Stimulated activated naive CD8-positive, alpha-beta T cell treated with anti-CD3 and anti-CD28 coated beads, Interleukin-15, Interleukin-2, amounts not matched to agents 100 ng/mL and 50 ng/mL, for 24 hours (primary cell): ENCODE data around the gene ZGPAT.

Source experiments
- H3K27ac Mint-ChIP-seq: one replicate; pipeline ENCODE4 v1.8.0; 2021; ENCODE audit warnings: mild to moderate bottlenecking, mixed read lengths
- H3K27me3 Mint-ChIP-seq: one replicate; pipeline ENCODE4 v1.8.0; 2021; ENCODE audit warnings: mixed read lengths
- H3K36me3 Mint-ChIP-seq: one replicate; pipeline ENCODE4 v1.8.0; 2021; ENCODE audit warnings: low read depth, mixed read lengths
- H3K4me1 Mint-ChIP-seq: one replicate; pipeline ENCODE4 v1.8.0; 2021; ENCODE audit warnings: low read depth, mixed read lengths
- H3K4me3 Mint-ChIP-seq: one replicate; pipeline ENCODE4 v1.8.0; 2021; ENCODE audit warnings: mild to moderate bottlenecking, mixed read lengths
- H3K9me3 Mint-ChIP-seq: one replicate; pipeline ENCODE4 v1.8.0; 2021; ENCODE audit warnings: mixed read lengths

Gene ZGPAT

DNA sequence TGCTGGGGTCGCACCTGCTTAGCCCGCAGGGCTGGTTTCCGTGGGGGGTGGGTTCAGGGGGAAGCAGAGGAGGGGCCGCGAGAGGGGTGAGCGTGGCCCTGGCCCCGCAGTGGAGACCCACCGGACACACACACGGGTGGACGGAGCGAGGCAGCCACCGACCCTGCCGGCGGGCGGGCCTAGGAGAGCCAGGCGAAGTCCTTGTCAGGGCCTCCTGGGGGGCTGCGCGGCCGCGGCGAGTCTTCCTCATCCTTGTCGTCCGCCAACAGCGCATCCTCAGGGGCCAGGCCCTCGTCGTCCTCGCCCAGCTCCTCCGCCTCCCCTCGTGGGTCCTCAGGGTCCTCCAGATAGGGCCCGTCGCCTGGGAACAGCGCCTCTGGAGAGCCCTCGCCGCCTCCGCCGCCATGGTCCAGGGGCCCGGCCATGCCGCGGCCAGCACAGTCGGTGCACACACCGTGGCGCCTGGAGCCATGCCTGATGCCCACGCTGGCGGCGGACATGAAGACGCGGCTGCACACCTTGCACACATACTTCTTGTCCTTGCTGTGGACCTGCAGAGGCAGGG lies 39.0 kb downstream of the ZGPAT start:
- Mint-ChIP-seq H3K9me3 (no peaks in the 10 kb centered on the region), H3K27ac (no peak overlapping the region), H3K4me3 (no peak overlapping the region), H3K27me3 (no peaks in the 10 kb centered on the region), H3K4me1 (peaks cover 8% of the 10 kb centered on the region), H3K36me3 (no peaks in the 10 kb centered on the region)

DNA sequence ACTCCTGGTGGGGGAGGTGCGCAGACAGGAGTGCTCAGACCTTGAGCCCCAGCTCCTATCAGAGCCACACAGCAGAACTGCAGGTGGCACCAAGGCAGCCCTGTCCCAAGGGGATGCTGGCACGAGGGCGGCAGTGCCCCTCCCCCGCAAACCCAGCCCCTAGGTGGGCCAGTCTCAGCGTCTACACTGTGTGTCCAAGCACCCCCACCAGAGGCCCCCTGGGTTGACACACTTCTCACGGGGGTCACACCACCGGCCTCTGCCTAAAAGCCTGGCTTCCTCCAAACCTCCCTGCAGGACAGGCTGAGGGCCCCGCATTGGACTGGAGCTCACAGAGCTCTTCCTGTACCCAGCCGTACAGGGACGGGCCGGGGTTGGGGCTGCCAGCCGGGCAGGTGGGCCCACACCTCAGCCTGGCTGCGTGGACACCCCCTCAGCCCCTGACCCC lies 39.8 kb downstream of the ZGPAT start:
- H3K27me3 Mint-ChIP-seq: no peaks in the 10 kb centered on the region
- H3K4me3 Mint-ChIP-seq: no peak overlapping the region
- H3K36me3 Mint-ChIP-seq: no peaks in the 10 kb centered on the region
- H3K27ac Mint-ChIP-seq: no peak overlapping the region
- H3K4me1 Mint-ChIP-seq: peaks cover 8% of the 10 kb centered on the region
- no peaks in the 10 kb centered on the region for H3K9me3 Mint-ChIP-seq

DNA sequence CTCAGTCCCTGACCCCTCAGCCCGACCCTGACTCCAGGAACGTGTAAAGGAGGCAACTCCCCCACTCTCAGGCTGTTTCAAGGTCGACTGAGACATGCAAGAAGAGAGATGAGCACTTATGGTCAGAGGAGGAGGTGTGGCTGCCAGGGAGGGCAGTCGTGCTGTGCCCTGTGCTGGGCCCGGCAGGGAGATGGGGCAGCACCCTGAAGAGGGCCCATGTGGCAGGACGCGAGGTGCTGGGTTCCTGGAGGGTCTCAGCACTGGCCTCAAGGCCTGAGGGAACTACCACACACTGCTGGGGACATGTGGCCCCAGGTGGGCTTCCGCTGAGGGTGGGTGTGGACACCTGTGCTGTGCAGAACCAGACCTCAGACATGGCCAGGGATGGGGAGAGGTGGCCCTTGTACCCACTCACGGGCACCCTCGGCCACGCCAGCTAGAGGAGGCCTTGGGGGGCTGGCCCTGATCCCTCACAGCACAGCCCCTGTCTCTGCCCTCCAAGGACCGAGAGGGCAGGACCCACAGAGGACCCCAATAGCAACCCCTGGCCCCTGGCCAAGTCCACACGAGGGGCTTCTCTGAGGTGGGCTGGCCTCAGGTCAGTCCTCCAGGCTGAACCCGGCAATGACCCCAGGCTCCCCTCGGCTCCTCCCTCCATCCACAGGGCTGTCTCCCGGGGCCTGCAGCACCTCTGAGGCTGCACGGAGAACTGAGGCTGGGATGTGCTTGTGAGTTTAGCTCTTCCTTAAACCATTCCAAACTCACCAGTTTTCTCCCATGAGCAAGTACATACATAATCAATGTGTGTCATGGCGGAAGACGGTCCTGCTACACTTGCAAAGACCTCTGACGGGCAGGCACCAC lies 40.5 kb downstream of the ZGPAT start:
- no peaks in the 10 kb centered on the region for H3K27me3 Mint-ChIP-seq
- H3K36me3 Mint-ChIP-seq: no peaks in the 10 kb centered on the region
- peaks cover 8% of the 10 kb centered on the region for H3K4me1 Mint-ChIP-seq
- H3K27ac Mint-ChIP-seq: no peak overlapping the region
- H3K4me3 Mint-ChIP-seq: no peak overlapping the region
- no peaks in the 10 kb centered on the region for H3K9me3 Mint-ChIP-seq

DNA sequence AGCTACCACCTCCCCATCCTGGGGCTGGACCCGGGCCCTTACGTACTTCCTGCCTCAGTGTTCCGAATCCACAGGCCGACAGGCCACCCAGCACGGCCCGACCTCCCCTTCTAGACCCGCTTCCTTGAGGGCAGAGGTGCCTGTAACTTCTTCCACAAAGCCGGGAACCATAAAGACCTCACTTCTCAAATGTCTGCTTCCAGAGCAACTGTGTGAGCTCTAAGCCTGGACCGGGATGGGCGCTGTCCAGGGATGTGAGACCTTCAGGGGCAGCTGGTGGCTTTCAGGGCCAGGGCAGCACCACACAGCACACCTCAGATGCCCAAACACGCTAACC lies 41.1 kb downstream of the ZGPAT start:
- H3K27me3 Mint-ChIP-seq: no peaks in the 10 kb centered on the region
- H3K36me3 Mint-ChIP-seq: no peaks in the 10 kb centered on the region
- no peak overlapping the region for H3K4me3 Mint-ChIP-seq
- no peak overlapping the region for H3K27ac Mint-ChIP-seq
- no peaks in the 10 kb centered on the region for H3K9me3 Mint-ChIP-seq
- peaks cover 8% of the 10 kb centered on the region for H3K4me1 Mint-ChIP-seq

DNA sequence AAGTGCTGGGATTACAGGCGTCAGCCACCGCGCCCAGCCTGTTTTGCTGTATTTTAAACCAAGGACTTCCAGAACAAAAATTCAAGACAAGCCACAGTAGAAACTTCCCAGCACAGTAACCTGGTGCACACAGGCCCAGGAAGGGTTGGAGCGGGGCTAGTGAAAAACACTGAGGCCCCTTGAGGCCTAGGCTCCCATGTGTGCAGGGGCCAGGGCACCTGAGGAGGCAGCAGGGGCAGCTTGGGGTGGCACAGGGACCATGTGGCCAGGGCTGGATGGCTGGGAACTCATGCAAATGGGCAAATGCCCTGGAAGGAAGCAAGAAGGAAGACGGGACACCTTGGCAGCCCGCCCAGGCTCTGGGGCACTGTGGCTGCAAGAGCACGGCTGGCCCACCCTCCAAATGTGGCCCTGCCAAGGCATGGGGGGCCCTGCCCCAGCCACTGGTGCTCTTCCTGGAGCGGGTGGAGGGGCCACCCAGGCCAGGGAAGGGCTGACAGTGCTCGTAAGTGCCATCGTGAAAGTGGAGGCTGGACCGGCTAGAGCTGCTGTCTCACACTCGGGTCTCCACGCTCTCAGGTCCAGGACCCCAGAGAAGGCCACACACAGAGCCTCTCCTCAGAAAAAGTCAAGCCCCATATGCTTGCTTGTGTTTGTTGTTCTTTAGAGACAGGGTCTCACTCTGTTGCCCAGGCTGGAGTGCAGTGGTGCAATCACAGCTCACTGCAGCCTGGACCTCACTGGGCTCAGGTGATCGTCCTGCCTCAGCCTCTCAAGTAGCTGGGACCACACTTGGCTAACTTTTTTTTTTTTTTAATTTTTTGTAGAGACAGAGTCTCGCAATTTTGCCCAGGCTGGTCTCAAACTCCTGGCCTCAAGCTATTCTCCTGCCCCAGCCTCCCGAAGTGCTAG lies 42.0 kb downstream of the ZGPAT start:
- Mint-ChIP-seq H3K4me1 (peaks cover 8% of the 10 kb centered on the region), H3K4me3 (no peak overlapping the region), H3K27ac (no peak overlapping the region), H3K36me3 (no peaks in the 10 kb centered on the region), H3K9me3 (no peaks in the 10 kb centered on the region), H3K27me3 (no peaks in the 10 kb centered on the region)

DNA sequence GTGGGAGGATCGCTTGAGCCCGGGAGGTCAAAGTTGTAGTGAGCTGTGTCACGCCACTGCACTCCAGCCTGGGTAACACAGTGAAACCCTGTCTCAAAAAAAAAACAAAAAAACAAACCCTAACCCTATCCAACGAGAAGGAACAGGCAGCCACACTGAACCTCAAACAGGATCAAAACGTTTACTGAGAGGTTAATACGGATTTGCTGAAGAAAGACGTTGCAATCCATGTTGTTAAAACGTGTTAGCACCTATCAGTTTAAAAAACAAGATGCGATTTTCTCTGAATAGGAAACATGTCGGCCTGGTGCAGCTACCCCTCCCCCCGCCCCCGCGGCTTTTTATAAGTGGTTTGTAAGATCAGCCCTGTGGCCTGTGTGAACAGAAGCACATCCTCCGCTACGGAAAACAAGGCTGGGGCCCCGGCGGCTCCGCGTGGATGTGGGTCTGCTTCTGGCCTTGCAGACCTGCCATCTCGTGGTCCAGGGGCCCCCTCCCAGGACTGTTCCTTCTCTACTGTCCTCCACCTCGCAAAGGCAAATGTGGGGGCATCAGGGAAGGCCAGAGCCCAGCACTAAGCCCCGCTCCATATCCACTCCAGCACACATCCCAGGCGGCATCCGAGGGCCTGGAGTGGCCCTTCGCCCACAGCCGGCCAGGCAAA lies 43.1 kb downstream of the ZGPAT start:
- peak overlapping the region; percentile 75 for H3K27ac Mint-ChIP-seq
- H3K9me3 Mint-ChIP-seq: no peaks in the 10 kb centered on the region
- H3K36me3 Mint-ChIP-seq: no peaks in the 10 kb centered on the region
- H3K27me3 Mint-ChIP-seq: no peaks in the 10 kb centered on the region
- peak overlapping the region; percentile 32 for H3K4me3 Mint-ChIP-seq
- peaks cover 8% of the 10 kb centered on the region for H3K4me1 Mint-ChIP-seq

DNA sequence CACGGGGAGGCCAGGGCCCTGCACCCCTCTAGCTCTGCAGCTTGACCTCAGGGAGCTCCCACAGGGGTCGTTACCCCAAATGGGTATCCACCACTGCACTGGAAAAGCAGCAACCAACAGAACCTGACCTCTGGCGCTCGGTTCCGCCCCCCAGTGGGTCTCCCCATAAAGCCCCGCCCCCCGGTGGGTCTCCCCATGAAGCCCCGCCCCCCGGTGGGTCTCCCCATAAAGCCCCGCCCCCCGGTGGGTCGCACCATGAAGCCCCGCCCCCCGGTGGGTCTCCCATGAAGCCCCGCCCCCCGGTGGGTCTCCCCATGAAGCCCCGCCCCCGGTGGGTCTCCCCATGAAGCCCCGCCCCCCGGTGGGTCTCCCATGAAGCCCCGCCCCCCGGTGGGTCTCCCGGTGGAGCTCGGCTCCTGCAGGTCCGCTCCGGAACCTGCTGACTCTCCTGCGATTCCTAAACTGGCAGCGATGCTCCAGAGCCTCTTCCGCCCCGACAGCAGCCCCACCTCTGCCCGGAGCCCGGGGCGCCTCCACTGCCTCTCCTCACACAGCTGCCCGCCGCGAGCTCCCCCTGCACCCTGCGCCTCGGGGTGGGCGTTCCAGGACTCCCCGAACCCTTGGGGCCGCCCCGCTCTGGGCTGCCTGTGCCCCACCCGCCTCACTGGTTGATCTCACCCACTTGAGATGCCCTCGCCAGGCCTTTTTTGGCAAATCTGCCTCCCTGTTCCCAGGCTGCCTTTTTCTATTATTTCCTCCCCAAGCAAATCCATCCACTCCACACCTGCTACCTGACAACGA lies 43.8 kb downstream of the ZGPAT start:
- peak overlapping the region; percentile 32 for H3K4me3 Mint-ChIP-seq
- H3K9me3 Mint-ChIP-seq: no peaks in the 10 kb centered on the region
- H3K27ac Mint-ChIP-seq: peak overlapping the region; percentile 75
- H3K36me3 Mint-ChIP-seq: no peaks in the 10 kb centered on the region
- H3K4me1 Mint-ChIP-seq: peaks cover 11% of the 10 kb centered on the region
- H3K27me3 Mint-ChIP-seq: no peaks in the 10 kb centered on the region

DNA sequence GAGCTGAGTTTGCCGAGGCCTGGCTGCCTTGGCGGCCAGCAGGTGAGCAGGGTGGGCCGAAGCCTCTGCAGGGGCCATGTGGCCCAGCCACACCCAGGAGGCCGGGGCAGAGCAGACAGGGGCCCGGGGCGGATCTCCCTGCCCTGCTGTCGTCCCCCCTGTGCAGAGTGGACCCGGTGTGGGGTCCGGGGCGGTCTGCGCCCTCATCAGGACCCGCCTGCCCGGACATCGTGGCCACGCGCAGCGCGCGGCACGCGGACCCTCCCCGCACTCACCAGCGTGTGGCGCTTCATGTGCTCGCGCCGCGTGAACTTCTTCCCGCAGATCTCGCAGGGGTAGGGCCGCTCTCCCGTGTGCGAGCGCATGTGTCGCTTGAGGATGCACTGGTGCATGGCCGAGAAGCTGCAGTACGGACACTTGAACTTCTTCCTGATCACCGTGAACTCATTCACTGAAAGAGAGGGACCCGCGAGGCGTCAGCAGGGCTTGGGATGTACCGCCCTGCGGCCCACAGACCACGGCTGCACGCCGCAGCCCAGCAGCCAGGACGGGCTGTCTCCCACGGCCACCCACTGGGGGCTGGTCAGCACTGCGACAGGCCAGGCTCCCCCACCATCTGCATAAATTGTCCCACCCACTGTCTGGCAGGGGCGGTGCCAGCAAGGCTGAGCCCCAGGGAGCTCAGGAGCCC lies 44.7 kb downstream of the ZGPAT start:
- Mint-ChIP-seq H3K4me1 (peaks cover 13% of the 10 kb centered on the region), H3K27me3 (no peaks in the 10 kb centered on the region), H3K27ac (no peak overlapping the region), H3K36me3 (no peaks in the 10 kb centered on the region), H3K4me3 (no peak overlapping the region), H3K9me3 (no peaks in the 10 kb centered on the region)

DNA sequence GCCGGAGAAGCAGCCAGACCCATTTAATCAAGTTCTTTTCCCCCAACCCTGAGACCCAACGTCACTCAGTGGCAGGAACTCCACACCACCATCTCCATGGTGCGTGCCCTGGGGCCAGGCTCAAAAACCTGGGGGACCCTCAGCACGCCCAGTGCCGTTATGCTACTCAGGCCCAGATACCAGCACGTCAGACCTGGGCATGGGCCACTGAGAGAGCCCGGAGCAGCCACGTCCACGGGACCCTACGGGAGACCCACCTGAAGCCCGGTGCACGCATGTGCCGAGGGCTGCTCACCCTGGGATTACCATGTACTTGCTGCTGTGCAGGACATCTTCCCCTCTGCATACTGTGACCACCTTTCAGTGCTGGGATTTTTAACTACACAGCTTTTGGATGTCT lies 45.5 kb downstream of the ZGPAT start:
- Mint-ChIP-seq H3K27ac (no peak overlapping the region), H3K4me3 (no peak overlapping the region), H3K4me1 (peaks cover 13% of the 10 kb centered on the region), H3K27me3 (no peaks in the 10 kb centered on the region), H3K36me3 (no peaks in the 10 kb centered on the region), H3K9me3 (no peaks in the 10 kb centered on the region)

DNA sequence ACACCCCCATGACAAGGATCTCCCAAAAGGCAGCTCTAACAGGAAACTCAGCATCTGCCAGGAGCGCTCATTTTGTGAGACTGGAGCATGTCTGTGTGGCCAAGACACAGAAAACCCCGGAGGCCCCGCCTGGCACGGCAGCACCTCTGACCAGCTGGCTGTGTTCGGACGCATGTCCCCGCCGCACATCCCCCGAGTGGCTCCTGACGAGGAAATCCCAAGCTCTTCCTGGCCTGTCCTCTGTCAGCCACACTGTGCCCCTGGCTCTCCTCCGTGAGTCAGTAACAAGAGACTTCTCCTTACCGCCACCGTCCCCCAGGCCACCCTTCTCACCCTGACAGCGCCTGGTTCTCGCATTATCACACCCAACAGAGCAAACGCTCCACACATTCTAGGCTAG lies 46.2 kb downstream of the ZGPAT start:
- Mint-ChIP-seq H3K27me3 (no peaks in the 10 kb centered on the region), H3K4me3 (no peak overlapping the region), H3K9me3 (no peaks in the 10 kb centered on the region), H3K27ac (no peak overlapping the region), H3K4me1 (peaks cover 13% of the 10 kb centered on the region), H3K36me3 (no peaks in the 10 kb centered on the region)

DNA sequence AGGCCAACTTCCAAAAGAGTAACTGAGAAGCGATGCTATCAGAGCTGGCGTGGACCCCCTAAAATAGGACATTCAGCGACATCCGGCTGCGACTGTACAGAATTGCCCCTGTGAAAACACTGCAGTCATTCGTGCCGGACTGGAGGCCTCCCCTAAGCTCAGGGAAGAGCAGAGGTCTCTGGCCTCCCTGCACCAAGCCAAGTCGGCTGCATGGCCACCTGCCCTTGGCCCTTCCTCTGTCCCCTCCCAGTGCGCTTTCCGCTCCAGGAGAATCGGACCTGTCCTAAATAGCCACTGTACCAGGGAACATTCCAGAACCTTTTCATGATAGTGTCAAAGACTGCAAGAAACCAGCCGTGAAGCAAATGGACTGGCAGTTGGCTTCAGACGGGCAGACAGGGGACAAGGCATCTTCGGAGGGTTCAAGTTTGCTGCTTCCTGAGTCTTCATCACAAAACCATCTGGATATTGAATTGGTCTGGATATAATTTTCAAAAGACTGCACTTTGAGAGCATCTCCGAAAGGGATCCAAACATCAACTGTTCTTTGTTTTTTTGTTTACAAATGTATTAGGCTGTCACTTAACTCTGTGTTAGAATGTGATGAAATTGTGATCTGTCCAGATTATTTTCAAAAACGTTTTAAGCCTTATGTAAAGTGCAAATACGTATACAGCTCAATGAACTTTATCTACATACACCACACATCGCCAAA lies 48.3 kb downstream of the ZGPAT start:
- Mint-ChIP-seq H3K9me3 (no peaks in the 10 kb centered on the region), H3K27ac (no peak overlapping the region)

DNA sequence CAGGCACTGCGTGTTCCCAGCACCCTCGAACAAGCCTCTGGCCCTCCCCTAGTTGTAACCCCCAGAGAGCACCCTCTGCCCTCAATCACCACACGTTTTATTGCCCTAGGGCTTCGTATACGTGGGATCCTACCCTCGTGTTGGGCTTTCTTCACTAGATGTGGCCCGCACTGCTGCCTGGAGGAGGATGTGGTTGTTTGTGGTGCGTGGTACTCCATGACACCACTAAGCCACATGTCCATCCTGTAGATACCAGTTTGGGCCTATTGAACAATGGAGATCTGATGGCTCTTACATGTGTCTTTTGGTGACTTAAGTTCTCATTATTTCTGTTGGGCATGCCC lies 48.8 kb downstream of the ZGPAT start:
- no peaks in the 10 kb centered on the region for H3K27me3 Mint-ChIP-seq
- H3K4me1 Mint-ChIP-seq: peaks cover 5% of the 10 kb centered on the region
- H3K9me3 Mint-ChIP-seq: no peaks in the 10 kb centered on the region
- H3K4me3 Mint-ChIP-seq: no peak overlapping the region
- no peak overlapping the region for H3K27ac Mint-ChIP-seq
- no peaks in the 10 kb centered on the region for H3K36me3 Mint-ChIP-seq

More for the DNA sequence above, 48.3 kb downstream of the ZGPAT start:
- Mint-ChIP-seq H3K36me3 (no peaks in the 10 kb centered on the region), H3K4me3 (no peak overlapping the region), H3K27me3 (no peaks in the 10 kb centered on the region), H3K4me1 (peaks cover 9% of the 10 kb centered on the region)

DNA sequence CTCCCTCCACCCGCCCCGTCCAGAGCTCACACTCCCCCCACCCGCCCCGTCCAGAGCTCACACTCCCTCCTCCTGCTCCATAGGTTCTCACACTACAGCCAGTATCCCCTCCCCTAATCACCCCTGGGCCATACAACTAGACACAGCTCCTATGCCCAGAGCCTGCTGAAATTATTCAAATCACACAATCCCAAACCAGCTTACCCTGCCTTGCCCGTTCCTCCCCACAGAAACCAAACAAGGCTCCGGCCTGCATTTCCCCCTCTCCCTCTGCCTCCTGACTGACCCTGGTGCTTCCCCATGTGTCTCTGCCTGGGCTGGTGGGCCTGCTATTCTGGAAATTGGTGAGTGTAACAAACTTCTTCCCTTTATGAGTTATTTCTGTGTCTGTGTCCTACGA lies 50.3 kb downstream of the ZGPAT start:
- no peak overlapping the region for H3K4me3 Mint-ChIP-seq
- H3K27me3 Mint-ChIP-seq: no peaks in the 10 kb centered on the region
- H3K36me3 Mint-ChIP-seq: no peaks in the 10 kb centered on the region
- H3K4me1 Mint-ChIP-seq: peaks cover 5% of the 10 kb centered on the region
- no peak overlapping the region for H3K27ac Mint-ChIP-seq
- no peaks in the 10 kb centered on the region for H3K9me3 Mint-ChIP-seq
